OCI-LY3 (cell line): ENCODE data around the gene RAPGEFL1.

ENCODE experiments used
- H2AFZ ChIP-seq: fragments of 200-600, 300-600 bp; shearing (Covaris generic); 2 replicates; pipeline ENCODE4 v1.6.0; 2014; ENCODE audit warnings: antibody characterized with exemption, low read depth, low read length
- H3K27ac ChIP-seq: fragments of 200-600, 300-600 bp; sonication (generic); 2 replicates; pipeline ENCODE4 v1.5.1; 2014; ENCODE audit warnings: mild to moderate bottlenecking, low read length, moderate library complexity, mixed read lengths
- H3K27me3 ChIP-seq: fragments of 200-600, 300-600 bp; sonication (generic); 2 replicates; pipeline ENCODE4 v1.6.1; 2014; ENCODE audit warnings: low read depth, low read length, mixed read lengths
- H3K36me3 ChIP-seq: fragments of 200-600, 300-600 bp; sonication (generic); replicated peaks from 2 replicates; pipeline ENCODE3; 2014; ENCODE audit warnings: low read depth, low read length, mixed read lengths
- H3K4me1 ChIP-seq: fragments of 300-600, 200-600 bp; sonication (generic); 2 replicates; pipeline ENCODE4 v1.6.1; 2014; ENCODE audit warnings: low read length, mixed read lengths
- H3K4me2 ChIP-seq: fragments of 200-600, 300-600 bp; sonication (generic); 2 replicates; pipeline ENCODE4 v1.6.1; 2014; ENCODE audit warnings: low read length, mixed read lengths
- H3K4me3 ChIP-seq: fragments of 300-600, 200-600 bp; sonication (generic); 2 replicates; pipeline ENCODE4 v1.5.1; 2014; ENCODE audit warnings: antibody characterized with exemption, mild to moderate bottlenecking, low read length, moderate library complexity
- H3K79me2 ChIP-seq: fragments of 300-600, 200-600 bp; shearing (Covaris generic); 2 replicates; pipeline ENCODE4 v1.6.1; 2014; ENCODE audit warnings: mild to moderate bottlenecking, low read length, mixed read lengths
- H3K9ac ChIP-seq: fragments of 300-600, 200-600 bp; shearing (Covaris generic); 2 replicates; pipeline ENCODE4 v1.6.0; 2014; ENCODE audit warnings: mild to moderate bottlenecking, low read length, moderate library complexity
- H3K9me3 ChIP-seq: fragments of 200-600, 300-600 bp; shearing (Covaris generic); 2 replicates; pipeline ENCODE4 v1.6.1; 2014; ENCODE audit warnings: low read length, mixed read lengths; ENCODE audit not compliant: insufficient read depth
- H4K20me1 ChIP-seq: fragments of 200-600, 300-600 bp; sonication (generic); 2 replicates; pipeline ENCODE4 v1.6.1; 2016; ENCODE audit warnings: low read length, mixed read lengths; ENCODE audit not compliant: insufficient read depth
- EZH2phosphoT487 ChIP-seq: fragments of 200-600 bp; shearing (Covaris generic); IDR thresholded peaks from 2 replicates; pipeline ENCODE4 v1.6.1; 2018; ENCODE audit warnings: antibody characterized with exemption, mixed run types, low read depth
- TF ChIP-seq, protein P1 (sequence below): fragments of 200-600, 300-600 bp; sonication (generic); IDR thresholded peaks from 2 replicates; pipeline ENCODE4 v1.5.1; 2014; ENCODE audit warnings: antibody characterized with exemption, low read length, low read depth

RAPGEFL1 gene

DNA sequence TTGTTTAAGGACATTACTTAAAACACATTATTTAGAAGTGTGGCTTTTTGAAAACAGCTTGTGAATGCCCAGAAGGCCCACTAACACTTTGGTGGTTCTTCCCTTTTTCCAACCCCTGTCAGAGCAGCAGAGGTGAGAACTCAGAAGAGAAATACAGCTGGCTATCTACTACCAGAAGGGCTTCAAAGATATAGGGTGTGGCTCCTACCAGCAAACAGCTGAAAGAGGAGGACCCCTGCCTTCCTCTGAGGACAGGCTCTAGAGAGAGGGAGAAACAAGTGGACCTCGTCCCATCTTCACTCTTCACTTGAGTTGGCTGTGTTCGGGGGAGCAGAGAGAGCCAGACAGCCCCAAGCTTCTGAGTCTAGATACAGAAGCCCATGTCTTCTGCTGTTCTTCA, 6.9 kb upstream of the RAPGEFL1 start:
- H3K9me3 ChIP-seq = no peaks in the 10 kb centered on the region
- H3K9ac ChIP-seq = no peak overlapping the region
- no peaks in the 10 kb centered on the region for H4K20me1 ChIP-seq
- peaks cover 60% of the 10 kb centered on the region for H3K36me3 ChIP-seq
- H3K79me2 ChIP-seq = peaks cover 5% of the 10 kb centered on the region; the same call in 1 of the 2 replicates
- no peaks in the 10 kb centered on the region for H3K4me1 ChIP-seq
- H3K4me3 ChIP-seq = no peak overlapping the region
- H3K27me3 ChIP-seq = no peaks in the 10 kb centered on the region
- no peak overlapping the region for H2AFZ ChIP-seq
- TF ChIP-seq, protein P1, sequence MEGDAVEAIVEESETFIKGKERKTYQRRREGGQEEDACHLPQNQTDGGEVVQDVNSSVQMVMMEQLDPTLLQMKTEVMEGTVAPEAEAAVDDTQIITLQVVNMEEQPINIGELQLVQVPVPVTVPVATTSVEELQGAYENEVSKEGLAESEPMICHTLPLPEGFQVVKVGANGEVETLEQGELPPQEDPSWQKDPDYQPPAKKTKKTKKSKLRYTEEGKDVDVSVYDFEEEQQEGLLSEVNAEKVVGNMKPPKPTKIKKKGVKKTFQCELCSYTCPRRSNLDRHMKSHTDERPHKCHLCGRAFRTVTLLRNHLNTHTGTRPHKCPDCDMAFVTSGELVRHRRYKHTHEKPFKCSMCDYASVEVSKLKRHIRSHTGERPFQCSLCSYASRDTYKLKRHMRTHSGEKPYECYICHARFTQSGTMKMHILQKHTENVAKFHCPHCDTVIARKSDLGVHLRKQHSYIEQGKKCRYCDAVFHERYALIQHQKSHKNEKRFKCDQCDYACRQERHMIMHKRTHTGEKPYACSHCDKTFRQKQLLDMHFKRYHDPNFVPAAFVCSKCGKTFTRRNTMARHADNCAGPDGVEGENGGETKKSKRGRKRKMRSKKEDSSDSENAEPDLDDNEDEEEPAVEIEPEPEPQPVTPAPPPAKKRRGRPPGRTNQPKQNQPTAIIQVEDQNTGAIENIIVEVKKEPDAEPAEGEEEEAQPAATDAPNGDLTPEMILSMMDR = no peak
- TF ChIP-seq EZH2phosphoT487 = no peak
- H3K4me2 ChIP-seq = no peak overlapping the region
- H3K27ac ChIP-seq = no peak overlapping the region

DNA sequence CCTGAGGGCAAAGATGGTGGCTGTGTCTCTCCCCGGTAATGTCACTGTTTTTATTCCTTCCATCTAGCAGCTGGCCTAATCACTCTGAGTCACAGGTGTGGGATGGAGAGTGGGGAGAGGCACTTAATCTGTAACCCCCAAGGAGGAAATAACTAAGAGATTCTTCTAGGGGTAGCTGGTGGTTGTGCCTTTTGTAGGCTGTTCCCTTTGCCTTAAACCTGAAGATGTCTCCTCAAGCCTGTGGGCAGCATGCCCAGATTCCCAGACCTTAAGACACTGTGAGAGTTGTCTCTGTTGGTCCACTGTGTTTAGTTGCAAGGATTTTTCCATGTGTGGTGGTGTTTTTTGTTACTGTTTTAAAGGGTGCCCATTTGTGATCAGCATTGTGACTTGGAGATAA, 5.5 kb upstream of the RAPGEFL1 start:
- no peak for TF ChIP-seq EZH2phosphoT487
- Histone ChIP-seq H3K4me2 (no peak overlapping the region), H3K27me3 (no peaks in the 10 kb centered on the region), H3K79me2 (no peaks in the 10 kb centered on the region), H3K4me3 (no peak overlapping the region), H3K9me3 (no peaks in the 10 kb centered on the region), H3K36me3 (peaks cover 50% of the 10 kb centered on the region), H3K27ac (no peak overlapping the region), H4K20me1 (no peaks in the 10 kb centered on the region), H3K9ac (no peak overlapping the region), H3K4me1 (no peaks in the 10 kb centered on the region), H2AFZ (no peak overlapping the region)

DNA sequence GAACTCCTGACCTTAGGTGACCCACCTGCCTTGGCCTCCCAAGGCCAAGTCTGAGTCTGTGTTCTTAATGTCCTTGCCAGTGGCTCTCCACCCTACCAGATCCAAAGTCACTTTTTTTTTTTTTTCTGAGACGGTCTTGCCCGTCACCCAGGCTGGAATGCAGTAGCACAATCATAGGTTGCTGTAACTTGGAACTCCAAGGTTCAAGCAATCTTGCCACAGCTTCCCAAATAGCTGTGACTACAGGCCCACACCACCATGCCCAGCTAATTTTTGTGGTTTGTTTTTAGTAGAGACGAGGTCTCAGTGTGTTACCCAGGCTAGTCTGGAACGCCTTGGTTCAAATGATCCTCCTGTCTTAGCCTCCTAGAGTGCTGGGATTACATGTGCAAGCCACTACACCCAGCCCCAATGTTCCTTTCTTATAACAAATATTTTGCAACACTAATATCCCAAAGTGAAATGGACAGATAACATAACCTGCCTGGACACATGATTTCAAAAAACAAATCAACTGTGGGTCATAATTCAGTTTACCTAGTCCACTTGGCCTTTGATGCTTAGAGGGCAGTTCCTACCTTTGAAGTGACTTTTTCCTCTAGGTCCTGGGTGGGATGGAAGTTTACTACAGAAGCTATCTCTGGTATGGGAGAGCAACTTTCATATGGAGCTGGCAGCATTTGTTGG, 4.0 kb upstream of the RAPGEFL1 start:
- no peak overlapping the region for H3K9ac ChIP-seq
- no peak overlapping the region for H3K4me2 ChIP-seq
- H2AFZ ChIP-seq = no peak overlapping the region
- no peaks in the 10 kb centered on the region for H3K79me2 ChIP-seq
- H4K20me1 ChIP-seq = no peaks in the 10 kb centered on the region
- no peak overlapping the region for H3K27ac ChIP-seq
- peaks cover 4% of the 10 kb centered on the region; the same call in 1 of the 2 replicates for H3K4me1 ChIP-seq
- H3K4me3 ChIP-seq = no peak overlapping the region
- TF ChIP-seq, protein P1 = no peak
- TF ChIP-seq EZH2phosphoT487 = no peak
- no peaks in the 10 kb centered on the region for H3K9me3 ChIP-seq
- H3K27me3 ChIP-seq = no peaks in the 10 kb centered on the region
- peaks cover 42% of the 10 kb centered on the region for H3K36me3 ChIP-seq

DNA sequence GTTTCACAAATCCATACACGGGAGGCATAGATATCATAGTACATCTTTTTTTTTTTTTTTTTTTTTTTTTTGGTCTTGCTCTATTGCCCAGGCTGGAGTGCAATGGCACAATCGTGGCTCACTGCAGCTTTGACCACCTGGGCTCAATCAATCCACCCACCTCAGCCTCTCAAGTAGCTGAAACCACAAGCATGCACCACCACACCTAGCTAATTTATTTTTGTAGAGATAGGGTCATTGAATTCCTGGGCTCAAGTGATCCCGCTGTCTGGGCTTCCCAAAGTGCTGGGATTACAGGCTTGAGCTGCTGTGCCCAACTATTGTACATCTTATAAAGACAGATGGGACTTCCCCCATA, 3.5 kb upstream of the RAPGEFL1 start:
- H3K4me1 ChIP-seq = peaks cover 4% of the 10 kb centered on the region; the same call in 1 of the 2 replicates
- no peaks in the 10 kb centered on the region for H3K9me3 ChIP-seq
- TF ChIP-seq, protein P1 = no peak
- no peak for TF ChIP-seq EZH2phosphoT487
- no peaks in the 10 kb centered on the region for H4K20me1 ChIP-seq
- H3K4me3 ChIP-seq = no peak overlapping the region
- H3K27ac ChIP-seq = no peak overlapping the region
- H3K36me3 ChIP-seq = peaks cover 41% of the 10 kb centered on the region
- no peak overlapping the region for H3K4me2 ChIP-seq
- H3K79me2 ChIP-seq = no peaks in the 10 kb centered on the region
- H3K27me3 ChIP-seq = no peaks in the 10 kb centered on the region
- H2AFZ ChIP-seq = no peak overlapping the region
- no peak overlapping the region for H3K9ac ChIP-seq
